Parathyroid adenoma (tissue), 2 donors: ENCODE results near the gene FAM186B.

Source experiments
- H2AFZ ChIP-seq: fragments of 300-600 bp; sonication (generic); one replicate; pipeline ENCODE4 v1.7.0; 2017; ENCODE audit warnings: antibody characterized with exemption, mild to moderate bottlenecking
- H3K27ac ChIP-seq: fragments of 300-600 bp; sonication (generic); one replicate; pipeline ENCODE4 v1.7.0; 2017
- H3K27me3 ChIP-seq: fragments of 300-600 bp; sonication (generic); one replicate; pipeline ENCODE4 v1.7.0; 2017; ENCODE audit warnings: low read length; ENCODE audit not compliant: control insufficient read depth, insufficient read depth
- H3K36me3 ChIP-seq: fragments of 300-600 bp; sonication (generic); one replicate; pipeline ENCODE4 v1.7.0; 2017; ENCODE audit warnings: low read length; ENCODE audit not compliant: control insufficient read depth, insufficient read depth
- H3K4me1 ChIP-seq: fragments of 300-600 bp; sonication (generic); one replicate; pipeline ENCODE4 v1.7.0; 2017; ENCODE audit warnings: control low read depth
- H3K4me2 ChIP-seq: fragments of 300-600 bp; sonication (generic); one replicate; pipeline ENCODE4 v1.7.0; 2017; ENCODE audit warnings: low read length
- H3K4me3 ChIP-seq: fragments of 300-600 bp; sonication (generic); one replicate; pipeline ENCODE4 v1.7.0; 2017; ENCODE audit warnings: low read depth, low read length
- H3K79me2 ChIP-seq: fragments of 300-600 bp; sonication (generic); one replicate; pipeline ENCODE4 v1.7.0; 2017; ENCODE audit warnings: control low read depth
- H3K9ac ChIP-seq: fragments of 300-600 bp; sonication (generic); one replicate; pipeline ENCODE4 v1.7.0; 2017; ENCODE audit warnings: mild to moderate bottlenecking
- H3K9me3 ChIP-seq: fragments of 300-600 bp; sonication (generic); one replicate; pipeline ENCODE4 v1.7.0; 2017; ENCODE audit warnings: low read length; ENCODE audit not compliant: control insufficient read depth
- CTCF ChIP-seq: fragments of 300-600 bp; sonication (generic); IDR thresholded peaks from one replicate; pipeline ENCODE4 v1.7.0; 2017; ENCODE audit warnings: antibody characterized with exemption, mild to moderate bottlenecking
- donor health status: primary hyperparathyroidism.

FAM186B gene

GRCh38 chr12:49558526-49558925 lies 46.9 kb downstream of the FAM186B start:
- no peak overlapping the region for H3K27ac ChIP-seq
- H3K9me3 ChIP-seq, result no peaks in the 10 kb centered on the region
- no peaks in the 10 kb centered on the region for H3K36me3 ChIP-seq
- H3K4me1 ChIP-seq, result no peaks in the 10 kb centered on the region
- no peak overlapping the region for H3K4me2 ChIP-seq
- H3K27me3 ChIP-seq, result no peaks in the 10 kb centered on the region
- H3K4me3 ChIP-seq, result no peak overlapping the region
- no peak overlapping the region for H2AFZ ChIP-seq
- TF ChIP-seq CTCF, result no peak
- H3K9ac ChIP-seq, result no peak overlapping the region
- H3K79me2 ChIP-seq, result no peaks in the 10 kb centered on the region

DNA sequence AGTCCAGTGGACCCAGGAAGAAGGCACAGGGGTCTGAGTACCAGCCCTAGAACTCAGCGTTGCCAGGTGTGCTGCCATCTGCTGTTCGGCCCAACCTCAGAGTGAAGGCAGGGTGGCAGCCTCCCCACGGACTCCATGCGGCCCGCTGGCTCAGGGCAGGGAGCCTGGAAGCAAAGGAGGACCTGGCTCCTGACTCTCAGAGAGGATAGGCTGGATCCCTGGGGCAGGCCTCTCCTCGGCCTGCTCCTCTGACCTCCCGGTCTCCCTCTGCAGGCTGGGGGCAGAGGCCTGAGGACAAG lies 47.6 kb downstream of the FAM186B start:
- Histone ChIP-seq H2AFZ (no peak overlapping the region), H3K27me3 (no peaks in the 10 kb centered on the region), H3K9ac (no peak overlapping the region), H3K79me2 (no peaks in the 10 kb centered on the region), H3K4me3 (no peak overlapping the region), H3K4me2 (no peak overlapping the region), H3K36me3 (no peaks in the 10 kb centered on the region), H3K9me3 (no peaks in the 10 kb centered on the region), H3K4me1 (no peaks in the 10 kb centered on the region), H3K27ac (no peak overlapping the region)
- no peak for TF ChIP-seq CTCF

DNA sequence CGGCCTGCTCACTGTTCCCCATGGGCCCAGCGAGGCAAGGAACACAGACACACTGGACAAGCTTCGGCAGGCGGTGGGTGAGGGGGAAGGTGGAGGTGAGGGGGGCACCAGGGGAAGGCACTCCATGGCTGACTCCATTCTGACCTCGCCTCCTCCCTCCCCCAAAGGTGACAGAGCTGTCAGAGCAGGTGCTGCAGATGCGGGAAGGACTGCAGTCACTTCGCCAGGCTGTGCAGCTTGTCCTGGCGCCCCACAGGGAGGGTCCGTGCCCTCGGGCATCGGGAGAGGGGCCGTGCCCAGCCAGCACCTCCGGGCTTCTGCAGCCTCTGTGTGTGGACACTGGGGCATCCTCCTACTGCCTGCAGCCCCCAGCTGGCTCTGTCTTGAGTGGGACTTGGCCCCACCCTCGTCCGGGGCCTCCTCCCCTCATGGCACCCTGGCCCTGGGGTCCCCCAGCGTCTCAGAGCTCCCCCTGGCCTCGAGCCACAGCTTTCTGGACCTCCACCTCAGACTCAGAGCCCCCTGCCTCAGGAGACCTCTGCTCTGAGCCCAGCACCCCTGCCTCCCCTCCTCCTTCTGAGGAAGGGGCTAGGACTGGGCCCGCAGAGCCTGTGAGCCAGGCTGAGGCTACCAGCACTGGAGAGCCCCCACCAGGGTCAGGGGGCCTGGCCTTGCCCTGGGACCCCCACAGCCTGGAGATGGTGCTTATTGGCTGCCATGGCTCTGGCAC lies 48.1 kb downstream of the FAM186B start:
- H3K9me3 ChIP-seq, result no peaks in the 10 kb centered on the region
- H3K27ac ChIP-seq, result no peak overlapping the region

DNA sequence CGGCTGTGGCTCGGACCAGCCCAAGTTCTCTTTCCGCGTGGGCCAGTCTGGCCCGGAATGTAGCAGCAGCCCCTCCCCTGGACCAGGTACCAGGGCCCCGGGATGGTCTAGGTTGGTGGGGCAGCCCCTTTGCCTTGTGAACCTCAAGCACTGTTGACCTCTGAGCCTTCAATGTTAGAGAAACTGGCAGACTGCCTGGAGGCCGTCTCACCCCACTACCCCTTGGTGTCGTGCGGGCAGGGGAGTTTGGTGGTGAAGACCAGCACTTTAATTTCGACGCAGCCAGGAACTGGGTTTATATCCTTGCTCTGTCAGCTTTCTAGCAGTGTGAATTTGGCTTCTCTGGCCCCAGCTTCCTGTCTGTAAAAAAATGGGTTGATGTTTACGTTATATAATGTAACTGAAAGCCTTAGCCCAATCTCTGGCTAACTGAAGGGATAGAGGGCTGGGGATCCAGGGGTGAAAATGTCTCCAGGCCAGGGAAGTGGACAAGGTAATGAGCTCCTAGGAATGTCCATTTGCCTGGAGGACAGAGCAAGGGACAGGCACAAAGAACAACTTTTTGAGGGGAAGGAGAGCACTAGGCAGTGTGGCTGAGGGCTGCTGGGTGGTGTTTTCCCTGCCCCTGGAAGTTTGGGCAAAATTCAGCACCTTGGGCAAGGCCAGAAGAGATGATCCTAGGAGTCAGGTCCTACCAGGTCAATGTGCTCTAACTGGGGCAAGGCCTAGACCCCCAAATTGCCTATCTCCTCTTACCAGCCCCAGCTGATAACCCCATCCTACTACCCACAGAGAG lies 48.9 kb downstream of the FAM186B start:
- TF ChIP-seq CTCF, result no peak
- H3K79me2 ChIP-seq, result no peaks in the 10 kb centered on the region
- no peak overlapping the region for H3K27ac ChIP-seq
- no peak overlapping the region for H3K4me2 ChIP-seq
- H3K9me3 ChIP-seq, result no peaks in the 10 kb centered on the region
- no peaks in the 10 kb centered on the region for H3K4me1 ChIP-seq
- H3K36me3 ChIP-seq, result no peaks in the 10 kb centered on the region
- no peak overlapping the region for H2AFZ ChIP-seq
- no peaks in the 10 kb centered on the region for H3K27me3 ChIP-seq
- H3K9ac ChIP-seq, result no peak overlapping the region
- H3K4me3 ChIP-seq, result no peak overlapping the region

More for the DNA sequence above, 48.1 kb downstream of the FAM186B start:
- no peak overlapping the region for H2AFZ ChIP-seq
- H3K9ac ChIP-seq, result no peak overlapping the region
- TF ChIP-seq CTCF, result no peak
- no peak overlapping the region for H3K4me3 ChIP-seq
- H3K27me3 ChIP-seq, result no peaks in the 10 kb centered on the region
- H3K36me3 ChIP-seq, result no peaks in the 10 kb centered on the region
- H3K4me1 ChIP-seq, result no peaks in the 10 kb centered on the region
- H3K4me2 ChIP-seq, result no peak overlapping the region
- H3K79me2 ChIP-seq, result no peaks in the 10 kb centered on the region
